ENCODE measurements around the gene POMT1. TPM values are rescaled to one million over a fixed set of nuclear protein-coding genes. Genes with fewer than 3 reads are reported as not detected.

The POMT1 gene
- total RNA-seq, 1 experiment from 2014 or later, result 34.1 TPM

- Histone ChIP-seq H2AK5ac (ENCODE audit: insufficient read length, low read length) (no peak overlapping the region), H2BK120ac (ENCODE audit: low read depth, low read length, poor library complexity, severe bottlenecking) (no peak overlapping the region), H4K5ac (ENCODE audit: insufficient read length, low read depth, low read length) (no peak overlapping the region), H3K4me1 (ENCODE audit: insufficient read depth, low read length) (no peaks in the 10 kb centered on the region), H4K8ac (replicated peaks; ENCODE audit: insufficient read length, low read depth, low read length) (no peak overlapping the region), H2BK15ac (ENCODE audit: low read depth, low read length) (no peak overlapping the region), H3K27me3 (ENCODE audit: insufficient read depth, low read length) (no peaks in the 10 kb centered on the region), H2BK5ac (ENCODE audit: insufficient read length, low read length) (no peak overlapping the region), H3K56ac (ENCODE audit: insufficient read length, low read depth, low read length) (no peak overlapping the region), H2BK20ac (ENCODE audit: low read depth, low read length, poor library complexity, severe bottlenecking) (no peak overlapping the region), H3K79me1 (ENCODE audit: insufficient read depth, low read depth, low read length, poor library complexity, severe bottlenecking) (no peaks in the 10 kb centered on the region), H3K9me3 (ENCODE audit: control insufficient read depth, low read depth, low read length) (no peaks in the 10 kb centered on the region), H3T11ph (ENCODE audit: low read length) (no peak overlapping the region), H2AFZ (ENCODE audit: low read length) (no peak overlapping the region), H4K91ac (ENCODE audit: insufficient read length, low read depth, low read length) (no peak overlapping the region), H3K9ac (ENCODE audit: extremely low read depth, insufficient read length, low read length) (no peak overlapping the region), H3K14ac (ENCODE audit: insufficient read depth, low read length) (no peak overlapping the region), H3K23ac (ENCODE audit: insufficient read length, low read depth, low read length) (no peak overlapping the region), H3K4ac (ENCODE audit: low read depth, low read length) (no peak overlapping the region), H2BK12ac (ENCODE audit: insufficient read length, low read depth, low read length) (no peak overlapping the region), H4K20me1 (ENCODE audit: control insufficient read depth, insufficient read depth, insufficient read length) (no peaks in the 10 kb centered on the region), H3K18ac (ENCODE audit: insufficient read length, low read depth, low read length) (no peak overlapping the region), H3K4me2 (ENCODE audit: insufficient read depth, insufficient read length, low read length) (no peak overlapping the region), H3K23me2 (ENCODE audit: insufficient read length, low read depth, low read length, poor library complexity, severe bottlenecking) (no peaks in the 10 kb centered on the region), H3K27ac (ENCODE audit: insufficient read length, low read depth, low read length) (no peak overlapping the region), H3K79me2 (ENCODE audit: insufficient read depth, low read length) (no peaks in the 10 kb centered on the region)
- no CpG with 5 or more reads among the region's 19 CpGs for WGBS (ENCODE audit: extremely low coverage, insufficient read length, low lambda C conversion rate)
- no peak overlapping the region; a peak in 1 of 5 replicates for H3K4me3 Mint-ChIP-seq
- H3K27me3 Mint-ChIP-seq (ENCODE audit: low read depth), result peaks cover 2% of the 10 kb centered on the region; the same call in 1 of the 2 replicates
- peaks cover 0 to 3% of the 10 kb centered on the region in 2 experiments; a peak in 1 of 4 replicates for H3K4me1 Mint-ChIP-seq
- H3K36me3 Mint-ChIP-seq (ENCODE audit: insufficient read depth in 1 of 3, low read depth in 3 of 3), result peaks cover 80 to 98% (median 98%) of the 10 kb centered on the region in 3 experiments
- H3K9me3 Mint-ChIP-seq, result no peaks in the 10 kb centered on the region
- no peak for DNase-seq
- peak overlapping the region; percentile 36 to 61 (median 46); a peak in 3 of 7 replicates for H3K27ac Mint-ChIP-seq
- no peak for TF ChIP-seq CTCF (conservative IDR thresholded peaks at IDR 0.05)
These were observed 21.0 kb upstream of the POMT1 start for GRCh38 chr9:131481441-131482342.

Data from H9 (cell line).